GM12878 (cell line): ENCODE results near the gene NCAM1. TPM values are rescaled to one million over a fixed set of nuclear protein-coding genes. Genes with fewer than 3 reads are reported as not detected.

Experiments
- ATAC-seq: fragments of 200-7000 bp; cut with Tn5 transposase; 3 replicates; pipeline ENCODE4 v1.9.1; 2020; ENCODE audit warnings: mild to moderate bottlenecking, moderate library complexity
- BruUV-seq: library from RNA; stranded (reverse); fragments of 400-500 nt; replicated peaks from 2 replicates; lab custom pipeline; 2021; lab: Mats Ljungman, UMichigan
- CTCF ChIA-PET: fragments of 300-600 bp; sonication (Branson Sonifier 250); formaldehyde crosslinking; extraction: SDS; loops from one replicate; lab custom pipeline; 2021; ENCODE audit warnings: inconsistent platforms; lab: Yijun Ruan, JAX
- POLR2A ChIA-PET: fragments of 350-600 bp; formaldehyde crosslinking; extraction: SDS; loops from one replicate; lab custom pipeline; 2021; ENCODE audit warnings: inconsistent platforms; lab: Charles Lee
- RAD21 ChIA-PET: fragments of 300-600 bp; sonication (Branson Sonifier 250); formaldehyde crosslinking; loops from one replicate; lab custom pipeline; 2023; ENCODE audit warnings: antibody characterized with exemption; ENCODE audit not compliant: unreplicated experiment; lab: Charles Lee
- SMC1A ChIA-PET: fragments of 300-600 bp; sonication (Branson Sonifier 250); formaldehyde crosslinking; loops from one replicate; lab custom pipeline; 2023; ENCODE audit not compliant: unreplicated experiment, uncharacterized antibody; lab: Charles Lee
- DNase-seq: peaks from one replicate; pipeline ENCODE4 v3.0.0-alpha.2; 2011; ENCODE audit warnings: low read depth, low spot score
- FAIRE-seq: peaks from 3 replicates; lab custom pipeline; 2011; peaks lifted over from hg19 to GRCh38; lab: Jason Lieb, UNC
- H2AFZ ChIP-seq: 2 replicates; pipeline ENCODE4 v1.6.0; 2011; ENCODE audit warnings: low read depth, low read length, control low read depth; ENCODE audit not compliant: control insufficient read depth
- H3K27ac ChIP-seq: 2 replicates; pipeline ENCODE4 v1.5.1; 2011; ENCODE audit warnings: control low read depth; ENCODE audit not compliant: control insufficient read depth, insufficient read depth
- H3K27me3 ChIP-seq, 2 experiments: replicated peaks in 1 of 2; 2 replicates each; pipeline versions ENCODE4 v1.6.0 to v1.6.1; 2011; ENCODE audit warnings: low read length in 1 of 2; ENCODE audit not compliant: control insufficient read depth in 2 of 2, insufficient read depth in 2 of 2
- H3K36me3 ChIP-seq, 2 experiments: 2 replicates each; pipeline ENCODE4 v1.5.1; 2011; ENCODE audit warnings: low read length in 1 of 2; ENCODE audit not compliant: control insufficient read depth in 2 of 2, insufficient read depth in 2 of 2
- H3K4me1 ChIP-seq: 2 replicates; pipeline ENCODE4 v1.6.1; 2011; ENCODE audit warnings: mild to moderate bottlenecking, low read length, moderate library complexity, mixed read lengths; ENCODE audit not compliant: control insufficient read depth, insufficient read depth
- H3K4me2 ChIP-seq: 2 replicates; pipeline ENCODE4 v1.6.0; 2011; ENCODE audit warnings: control low read depth; ENCODE audit not compliant: control insufficient read depth, insufficient read depth
- H3K4me3 ChIP-seq: fragments of 200-600 bp; sonication (generic); 2 replicates; pipeline ENCODE4 v1.5.1; 2016
- H3K79me2 ChIP-seq: 2 replicates; pipeline ENCODE4 v1.6.0; 2011; ENCODE audit warnings: low read length; ENCODE audit not compliant: control insufficient read depth, insufficient read depth
- H3K9ac ChIP-seq: 2 replicates; pipeline ENCODE4 v1.8.0; 2011; ENCODE audit warnings: low read length, control low read depth, mixed read lengths; ENCODE audit not compliant: control insufficient read depth, insufficient read depth
- H3K9me3 ChIP-seq: replicated peaks from 3 replicates; pipeline ENCODE4 v1.5.1; 2011; ENCODE audit warnings: mild to moderate bottlenecking, low read length; ENCODE audit not compliant: control insufficient read depth, insufficient read depth
- H4K20me1 ChIP-seq: 2 replicates; pipeline ENCODE4 v1.6.0; 2011; ENCODE audit not compliant: control insufficient read depth, insufficient read depth
- CBX3 ChIP-seq: fragments of 200-600 bp; sonication (generic); IDR thresholded peaks from 2 replicates; pipeline ENCODE4 v1.6.1; 2016; ENCODE audit warnings: low read depth, borderline replicate concordance
- CEBPZ ChIP-seq: fragments of 150-350 bp; IDR thresholded peaks from 2 replicates; pipeline ENCODE4 v1.6.1; 2016; ENCODE audit warnings: low read depth, low read length
- CHD4 ChIP-seq: fragments of 200-600 bp; sonication (generic); IDR thresholded peaks from 2 replicates; pipeline ENCODE4 v1.6.1; 2016; ENCODE audit warnings: mild to moderate bottlenecking
- FOS ChIP-seq: IDR thresholded peaks from 3 replicates; pipeline ENCODE4 v1.6.1; 2011; ENCODE audit warnings: borderline replicate concordance; ENCODE audit not compliant: insufficient read length; ENCODE audit errors: extremely low read depth
- HCFC1 ChIP-seq: fragments of 150-350 bp; IDR thresholded peaks from 2 replicates; pipeline ENCODE4 v1.6.1; 2014; ENCODE audit warnings: low read length
- IRF3 ChIP-seq: fragments of 450-650 bp; IDR thresholded peaks from 2 replicates; pipeline ENCODE4 v1.6.1; 2014; ENCODE audit warnings: mild to moderate bottlenecking
- IRF4 ChIP-seq: IDR thresholded peaks from 2 replicates; pipeline ENCODE4 v1.6.1; 2011; ENCODE audit warnings: low read depth, low read length
- MTA2 ChIP-seq: fragments of 450-650 bp; IDR thresholded peaks from 2 replicates; pipeline ENCODE4 v1.6.1; 2016; ENCODE audit warnings: low read depth, mild to moderate bottlenecking, moderate library complexity
- NFXL1 ChIP-seq: fragments of 450-650 bp; IDR thresholded peaks from 2 replicates; pipeline ENCODE4 v1.6.1; 2017; ENCODE audit warnings: antibody characterized with exemption, mild to moderate bottlenecking, borderline replicate concordance
- TARDBP ChIP-seq: IDR thresholded peaks from 2 replicates; pipeline ENCODE4 v1.6.1; 2016; ENCODE audit warnings: borderline replicate concordance
- WGBS: methylation state at CpG from one replicate; pipeline ENCODE4 v1.1.6; 2016; ENCODE audit warnings: low lambda C conversion rate; ENCODE audit not compliant: insufficient replicate concordance, insufficient coverage; ENCODE audit errors: missing lambda C conversion rate; 5-methylcytosine and 5-hydroxymethylcytosine counted together
- in situ Hi-C: fragments of 300-500 bp; cut with MboI; formaldehyde crosslinking; loops from 9 replicates; pipeline ENCODE4 v1.14.3; 2018; ENCODE audit warnings: mixed read lengths
- intact Hi-C: fragments of 100-400 bp; cut with micrococcal nuclease; formaldehyde crosslinking; loops from one replicate; pipeline ENCODE4 v1.14.2; 2022; ENCODE audit not compliant: unreplicated experiment
- polyA plus RNA-seq, 11 experiments: library from polyadenylated mRNA; depleted of rRNA in 4 of 11; unstranded in 6 of 11; stranded (reverse) in 5 of 11; fragments of >200 nt; fragmentation: Nextera tagmentation in 4 of 11; fragmentation: Illumina TruSeq in 1 of 11; extraction: Ambion mirVana in 4 of 11; extraction: Trizol in 1 of 11; gene quantifications; 1 replicate in 1 of 11; 2 replicates in 10 of 11; pipeline versions ENCODE4 v1.2.1 to v1.2.3, GENCODE V29; 2011 to 2016; ENCODE audit warnings: inconsistent platforms in 2 of 11, missing spikeins in 2 of 11, low read depth in 1 of 11
- total RNA-seq, 4 experiments: library from RNA; depleted of rRNA in 3 of 4; stranded (reverse); fragments of >200 nt in 3 of 4; fragmentation: Illumina TruSeq in 1 of 4; extraction: Trizol in 1 of 4; gene quantifications; 2 replicates each; pipeline versions ENCODE4 v1.2.1 to v1.2.3, GENCODE V29; 2013 to 2021
- TF ChIP-seq, protein P1 (sequence below): fragments of 450-650 bp; IDR thresholded peaks from 2 replicates; pipeline ENCODE4 v1.6.1; 2017; ENCODE audit warnings: mild to moderate bottlenecking, moderate library complexity
- TF ChIP-seq, protein P2 (sequence below): fragments of 450-650 bp; IDR thresholded peaks from 2 replicates; pipeline ENCODE4 v1.6.1; 2017; ENCODE audit warnings: mild to moderate bottlenecking, moderate library complexity

NCAM1 gene
- total and polyA plus RNA-seq, 10 of the 15 experiments (the other 5 are each of a cell fraction or from before 2014, with no cell fraction given), result 0.10 to 0.23 (median 0.11) TPM; not detected in 7

DNA sequence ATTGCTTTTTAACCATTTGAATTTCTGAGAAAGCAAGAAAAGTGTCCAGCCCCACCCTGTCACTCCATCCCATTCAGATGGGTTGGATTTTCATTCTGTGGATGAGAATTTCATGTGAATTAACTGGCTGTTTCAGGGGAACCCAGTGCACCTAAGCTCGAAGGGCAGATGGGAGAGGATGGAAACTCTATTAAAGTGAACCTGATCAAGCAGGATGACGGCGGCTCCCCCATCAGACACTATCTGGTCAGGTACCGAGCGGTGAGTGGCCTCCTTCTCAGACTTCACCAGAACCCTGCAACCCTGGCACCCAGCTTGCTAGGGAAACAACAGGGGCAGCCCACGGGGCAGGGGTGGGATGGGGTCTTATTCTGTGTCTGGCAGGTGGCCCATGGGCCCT is 294.5 kb downstream of the NCAM1 start:
- FAIRE-seq, result no peak
- RAD21 ChIA-PET, result no interaction called here
- POLR2A ChIA-PET, result no interaction called here
- DNase-seq, result no peak
- no peak overlapping the region for H3K4me3 ChIP-seq
- no peaks in the 10 kb centered on the region for H3K9me3 ChIP-seq
- H4K20me1 ChIP-seq, result no peaks in the 10 kb centered on the region
- SMC1A ChIA-PET, result no interaction called here
- no peak for ATAC-seq
- no TSS peak for BruUV-seq
- peaks cover 2 to 3% of the 10 kb centered on the region in 2 experiments; a peak in 3 of 4 replicates for H3K27me3 ChIP-seq
- no peaks in the 10 kb centered on the region for H3K79me2 ChIP-seq
- no peak overlapping the region for H3K4me2 ChIP-seq
- WGBS, result 39% methylated on average over 6 of the region's 6 CpGs
- H3K36me3 ChIP-seq, result no peaks in the 10 kb centered on the region
- CTCF ChIA-PET, result no interaction called here
- H3K4me1 ChIP-seq, result no peaks in the 10 kb centered on the region
- no peak overlapping the region for H3K9ac ChIP-seq
- H3K27ac ChIP-seq, result no peak overlapping the region
- intact Hi-C loops, result no loop called here
- no peak overlapping the region for H2AFZ ChIP-seq
- in situ Hi-C loops, result no loop called here
- no peak for TF ChIP-seq FOS
- no peak for TF ChIP-seq TARDBP
- no peak for TF ChIP-seq HCFC1
- TF ChIP-seq, protein P1, sequence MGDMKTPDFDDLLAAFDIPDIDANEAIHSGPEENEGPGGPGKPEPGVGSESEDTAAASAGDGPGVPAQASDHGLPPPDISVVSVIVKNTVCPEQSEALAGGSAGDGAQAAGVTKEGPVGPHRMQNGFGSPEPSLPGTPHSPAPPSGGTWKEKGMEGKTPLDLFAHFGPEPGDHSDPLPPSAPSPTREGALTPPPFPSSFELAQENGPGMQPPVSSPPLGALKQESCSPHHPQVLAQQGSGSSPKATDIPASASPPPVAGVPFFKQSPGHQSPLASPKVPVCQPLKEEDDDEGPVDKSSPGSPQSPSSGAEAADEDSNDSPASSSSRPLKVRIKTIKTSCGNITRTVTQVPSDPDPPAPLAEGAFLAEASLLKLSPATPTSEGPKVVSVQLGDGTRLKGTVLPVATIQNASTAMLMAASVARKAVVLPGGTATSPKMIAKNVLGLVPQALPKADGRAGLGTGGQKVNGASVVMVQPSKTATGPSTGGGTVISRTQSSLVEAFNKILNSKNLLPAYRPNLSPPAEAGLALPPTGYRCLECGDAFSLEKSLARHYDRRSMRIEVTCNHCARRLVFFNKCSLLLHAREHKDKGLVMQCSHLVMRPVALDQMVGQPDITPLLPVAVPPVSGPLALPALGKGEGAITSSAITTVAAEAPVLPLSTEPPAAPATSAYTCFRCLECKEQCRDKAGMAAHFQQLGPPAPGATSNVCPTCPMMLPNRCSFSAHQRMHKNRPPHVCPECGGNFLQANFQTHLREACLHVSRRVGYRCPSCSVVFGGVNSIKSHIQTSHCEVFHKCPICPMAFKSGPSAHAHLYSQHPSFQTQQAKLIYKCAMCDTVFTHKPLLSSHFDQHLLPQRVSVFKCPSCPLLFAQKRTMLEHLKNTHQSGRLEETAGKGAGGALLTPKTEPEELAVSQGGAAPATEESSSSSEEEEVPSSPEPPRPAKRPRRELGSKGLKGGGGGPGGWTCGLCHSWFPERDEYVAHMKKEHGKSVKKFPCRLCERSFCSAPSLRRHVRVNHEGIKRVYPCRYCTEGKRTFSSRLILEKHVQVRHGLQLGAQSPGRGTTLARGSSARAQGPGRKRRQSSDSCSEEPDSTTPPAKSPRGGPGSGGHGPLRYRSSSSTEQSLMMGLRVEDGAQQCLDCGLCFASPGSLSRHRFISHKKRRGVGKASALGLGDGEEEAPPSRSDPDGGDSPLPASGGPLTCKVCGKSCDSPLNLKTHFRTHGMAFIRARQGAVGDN, result no peak
- TF ChIP-seq CEBPZ, result no peak
- TF ChIP-seq NFXL1, result no peak
- TF ChIP-seq CBX3, result no peak
- TF ChIP-seq IRF4, result no peak
- TF ChIP-seq, protein P2, sequence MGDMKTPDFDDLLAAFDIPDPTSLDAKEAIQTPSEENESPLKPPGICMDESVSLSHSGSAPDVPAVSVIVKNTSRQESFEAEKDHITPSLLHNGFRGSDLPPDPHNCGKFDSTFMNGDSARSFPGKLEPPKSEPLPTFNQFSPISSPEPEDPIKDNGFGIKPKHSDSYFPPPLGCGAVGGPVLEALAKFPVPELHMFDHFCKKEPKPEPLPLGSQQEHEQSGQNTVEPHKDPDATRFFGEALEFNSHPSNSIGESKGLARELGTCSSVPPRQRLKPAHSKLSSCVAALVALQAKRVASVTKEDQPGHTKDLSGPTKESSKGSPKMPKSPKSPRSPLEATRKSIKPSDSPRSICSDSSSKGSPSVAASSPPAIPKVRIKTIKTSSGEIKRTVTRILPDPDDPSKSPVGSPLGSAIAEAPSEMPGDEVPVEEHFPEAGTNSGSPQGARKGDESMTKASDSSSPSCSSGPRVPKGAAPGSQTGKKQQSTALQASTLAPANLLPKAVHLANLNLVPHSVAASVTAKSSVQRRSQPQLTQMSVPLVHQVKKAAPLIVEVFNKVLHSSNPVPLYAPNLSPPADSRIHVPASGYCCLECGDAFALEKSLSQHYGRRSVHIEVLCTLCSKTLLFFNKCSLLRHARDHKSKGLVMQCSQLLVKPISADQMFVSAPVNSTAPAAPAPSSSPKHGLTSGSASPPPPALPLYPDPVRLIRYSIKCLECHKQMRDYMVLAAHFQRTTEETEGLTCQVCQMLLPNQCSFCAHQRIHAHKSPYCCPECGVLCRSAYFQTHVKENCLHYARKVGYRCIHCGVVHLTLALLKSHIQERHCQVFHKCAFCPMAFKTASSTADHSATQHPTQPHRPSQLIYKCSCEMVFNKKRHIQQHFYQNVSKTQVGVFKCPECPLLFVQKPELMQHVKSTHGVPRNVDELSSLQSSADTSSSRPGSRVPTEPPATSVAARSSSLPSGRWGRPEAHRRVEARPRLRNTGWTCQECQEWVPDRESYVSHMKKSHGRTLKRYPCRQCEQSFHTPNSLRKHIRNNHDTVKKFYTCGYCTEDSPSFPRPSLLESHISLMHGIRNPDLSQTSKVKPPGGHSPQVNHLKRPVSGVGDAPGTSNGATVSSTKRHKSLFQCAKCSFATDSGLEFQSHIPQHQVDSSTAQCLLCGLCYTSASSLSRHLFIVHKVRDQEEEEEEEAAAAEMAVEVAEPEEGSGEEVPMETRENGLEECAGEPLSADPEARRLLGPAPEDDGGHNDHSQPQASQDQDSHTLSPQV, result no peak
- TF ChIP-seq CHD4, result no peak
- TF ChIP-seq MTA2, result no peak
- TF ChIP-seq IRF3, result no peak
